Measurements from ENCODE around the gene TENM4. TPM values are rescaled to one million over a fixed set of nuclear protein-coding genes. Genes with fewer than 3 reads are reported as not detected.

The TENM4 gene
- polyA plus RNA-seq, 1 donor from 2014 or later, result 16.8 TPM

DNA sequence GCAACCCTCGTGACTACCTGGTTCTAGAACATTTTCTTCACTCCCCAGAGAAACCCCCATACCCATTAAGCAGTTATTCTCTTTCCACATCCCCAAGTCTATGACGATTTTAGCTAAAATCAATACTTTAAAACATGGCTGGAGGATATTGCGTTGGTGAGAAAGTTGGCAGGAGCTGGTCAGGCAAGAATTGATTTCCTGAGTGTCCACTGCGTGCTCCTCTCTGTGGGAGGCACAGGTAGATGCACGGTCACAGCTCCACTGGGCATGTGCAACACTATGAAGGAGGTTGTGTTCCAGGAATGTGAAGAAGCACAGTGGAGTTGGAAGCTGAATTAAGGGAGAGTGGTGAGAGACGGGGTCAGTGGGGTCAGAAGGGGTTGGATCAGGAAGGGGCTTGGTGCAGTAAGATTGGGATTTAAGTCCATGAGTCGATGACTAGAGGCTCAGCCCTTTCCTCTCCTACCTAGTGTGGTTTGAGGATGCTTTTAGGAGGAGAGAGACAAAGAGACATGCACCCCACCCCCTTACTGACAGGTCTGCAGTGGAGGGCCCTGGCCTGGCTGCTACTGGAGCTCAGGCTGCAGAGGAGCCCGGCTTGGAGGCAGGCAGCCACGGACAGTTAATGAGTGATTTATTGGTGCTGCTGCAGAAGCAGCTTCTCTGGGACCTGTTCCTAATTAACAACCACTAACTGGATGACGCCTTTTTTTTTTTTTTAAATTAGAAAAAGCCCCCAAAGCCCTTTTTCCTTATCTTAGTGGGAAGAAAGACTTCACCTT lies 395.6 kb downstream of the TENM4 start:
- H3K4me3 ChIP-seq (ENCODE audit: low read length), result no peak overlapping the region
- TF ChIP-seq, protein P1, sequence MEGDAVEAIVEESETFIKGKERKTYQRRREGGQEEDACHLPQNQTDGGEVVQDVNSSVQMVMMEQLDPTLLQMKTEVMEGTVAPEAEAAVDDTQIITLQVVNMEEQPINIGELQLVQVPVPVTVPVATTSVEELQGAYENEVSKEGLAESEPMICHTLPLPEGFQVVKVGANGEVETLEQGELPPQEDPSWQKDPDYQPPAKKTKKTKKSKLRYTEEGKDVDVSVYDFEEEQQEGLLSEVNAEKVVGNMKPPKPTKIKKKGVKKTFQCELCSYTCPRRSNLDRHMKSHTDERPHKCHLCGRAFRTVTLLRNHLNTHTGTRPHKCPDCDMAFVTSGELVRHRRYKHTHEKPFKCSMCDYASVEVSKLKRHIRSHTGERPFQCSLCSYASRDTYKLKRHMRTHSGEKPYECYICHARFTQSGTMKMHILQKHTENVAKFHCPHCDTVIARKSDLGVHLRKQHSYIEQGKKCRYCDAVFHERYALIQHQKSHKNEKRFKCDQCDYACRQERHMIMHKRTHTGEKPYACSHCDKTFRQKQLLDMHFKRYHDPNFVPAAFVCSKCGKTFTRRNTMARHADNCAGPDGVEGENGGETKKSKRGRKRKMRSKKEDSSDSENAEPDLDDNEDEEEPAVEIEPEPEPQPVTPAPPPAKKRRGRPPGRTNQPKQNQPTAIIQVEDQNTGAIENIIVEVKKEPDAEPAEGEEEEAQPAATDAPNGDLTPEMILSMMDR (IDR thresholded peaks at IDR 0.05; ENCODE audit: poor library complexity, severe bottlenecking), result no peak
- TF ChIP-seq EP300 (conservative IDR thresholded peaks at IDR 0.05; ENCODE audit: poor library complexity, severe bottlenecking) (no peak), POLR2AphosphoS5 (IDR thresholded peaks at IDR 0.05) (no peak), RAD21 (conservative IDR thresholded peaks at IDR 0.05) (no peak), MXI1 (conservative IDR thresholded peaks at IDR 0.05; ENCODE audit: poor library complexity, severe bottlenecking) (no peak), SMC3 (conservative IDR thresholded peaks at IDR 0.05; ENCODE audit: poor library complexity) (no peak), EZH2 (IDR thresholded peaks at IDR 0.05; ENCODE audit: borderline replicate concordance, insufficient read depth, low read length, poor library complexity, severe bottlenecking) (no peak)
- TF ChIP-seq, protein P2, sequence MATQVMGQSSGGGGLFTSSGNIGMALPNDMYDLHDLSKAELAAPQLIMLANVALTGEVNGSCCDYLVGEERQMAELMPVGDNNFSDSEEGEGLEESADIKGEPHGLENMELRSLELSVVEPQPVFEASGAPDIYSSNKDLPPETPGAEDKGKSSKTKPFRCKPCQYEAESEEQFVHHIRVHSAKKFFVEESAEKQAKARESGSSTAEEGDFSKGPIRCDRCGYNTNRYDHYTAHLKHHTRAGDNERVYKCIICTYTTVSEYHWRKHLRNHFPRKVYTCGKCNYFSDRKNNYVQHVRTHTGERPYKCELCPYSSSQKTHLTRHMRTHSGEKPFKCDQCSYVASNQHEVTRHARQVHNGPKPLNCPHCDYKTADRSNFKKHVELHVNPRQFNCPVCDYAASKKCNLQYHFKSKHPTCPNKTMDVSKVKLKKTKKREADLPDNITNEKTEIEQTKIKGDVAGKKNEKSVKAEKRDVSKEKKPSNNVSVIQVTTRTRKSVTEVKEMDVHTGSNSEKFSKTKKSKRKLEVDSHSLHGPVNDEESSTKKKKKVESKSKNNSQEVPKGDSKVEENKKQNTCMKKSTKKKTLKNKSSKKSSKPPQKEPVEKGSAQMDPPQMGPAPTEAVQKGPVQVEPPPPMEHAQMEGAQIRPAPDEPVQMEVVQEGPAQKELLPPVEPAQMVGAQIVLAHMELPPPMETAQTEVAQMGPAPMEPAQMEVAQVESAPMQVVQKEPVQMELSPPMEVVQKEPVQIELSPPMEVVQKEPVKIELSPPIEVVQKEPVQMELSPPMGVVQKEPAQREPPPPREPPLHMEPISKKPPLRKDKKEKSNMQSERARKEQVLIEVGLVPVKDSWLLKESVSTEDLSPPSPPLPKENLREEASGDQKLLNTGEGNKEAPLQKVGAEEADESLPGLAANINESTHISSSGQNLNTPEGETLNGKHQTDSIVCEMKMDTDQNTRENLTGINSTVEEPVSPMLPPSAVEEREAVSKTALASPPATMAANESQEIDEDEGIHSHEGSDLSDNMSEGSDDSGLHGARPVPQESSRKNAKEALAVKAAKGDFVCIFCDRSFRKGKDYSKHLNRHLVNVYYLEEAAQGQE (IDR thresholded peaks at IDR 0.05; ENCODE audit: borderline replicate concordance), result no peak
- H3K27me3 ChIP-seq (ENCODE audit: insufficient read depth, low read depth, low read length), result no peaks in the 10 kb centered on the region
- H3K9ac ChIP-seq (ENCODE audit: low read length), result no peak overlapping the region
- H3K79me2 ChIP-seq (replicated peaks; ENCODE audit: insufficient read depth, low read length), result no peaks in the 10 kb centered on the region
- H3K27ac ChIP-seq (ENCODE audit: low read length), result no peak overlapping the region
- H3K36me3 ChIP-seq (ENCODE audit: insufficient read depth, low read length), result no peaks in the 10 kb centered on the region
- no peaks in the 10 kb centered on the region for H4K20me1 ChIP-seq (ENCODE audit: insufficient read depth)
- H2AFZ ChIP-seq (ENCODE audit: low read depth, low read length), result no peak overlapping the region
- H3K9me2 ChIP-seq (ENCODE audit: insufficient read depth, low read length), result no peaks in the 10 kb centered on the region
- no peaks in the 10 kb centered on the region for H3F3A ChIP-seq (ENCODE audit: insufficient read depth, low read length, poor library complexity, severe bottlenecking)
- no peaks in the 10 kb centered on the region for H3K9me3 ChIP-seq (ENCODE audit: low read length)
- H3K4me2 ChIP-seq (ENCODE audit: low read length), result no peak overlapping the region

DNA sequence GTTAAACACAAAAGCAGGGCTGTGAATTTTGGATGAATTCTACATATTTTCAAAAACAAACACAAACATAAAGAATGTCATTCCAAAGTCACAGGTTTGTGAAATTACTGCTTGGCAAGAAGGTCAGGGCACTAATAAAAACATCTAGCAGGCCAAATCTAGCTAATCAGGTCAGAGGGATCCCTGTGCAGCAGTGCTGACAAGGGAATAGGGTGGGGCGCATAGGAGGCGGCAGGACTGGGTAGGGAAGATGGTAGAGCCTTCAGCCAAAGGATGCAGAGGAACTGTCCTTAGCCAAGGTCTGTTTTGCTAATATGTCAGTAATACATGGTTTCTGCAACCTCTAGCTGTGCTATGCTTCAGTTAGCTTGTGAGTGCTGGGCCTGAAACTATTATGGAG lies 396.6 kb downstream of the TENM4 start:
- H3K79me2 ChIP-seq (replicated peaks; ENCODE audit: insufficient read depth, low read length), result no peaks in the 10 kb centered on the region
- H3K4me2 ChIP-seq (ENCODE audit: low read length), result no peak overlapping the region
- no peaks in the 10 kb centered on the region for H4K20me1 ChIP-seq (ENCODE audit: insufficient read depth)
- H3K4me3 ChIP-seq (ENCODE audit: low read length), result no peak overlapping the region
- no peaks in the 10 kb centered on the region for H3K9me3 ChIP-seq (ENCODE audit: low read length)
- H3K9ac ChIP-seq (ENCODE audit: low read length), result no peak overlapping the region
- H3K27me3 ChIP-seq (ENCODE audit: insufficient read depth, low read depth, low read length), result no peaks in the 10 kb centered on the region
- H3K27ac ChIP-seq (ENCODE audit: low read length), result no peak overlapping the region
- no peaks in the 10 kb centered on the region for H3F3A ChIP-seq (ENCODE audit: insufficient read depth, low read length, poor library complexity, severe bottlenecking)
- no peak for TF ChIP-seq EP300 (conservative IDR thresholded peaks at IDR 0.05; ENCODE audit: poor library complexity, severe bottlenecking)
- TF ChIP-seq POLR2AphosphoS5 (IDR thresholded peaks at IDR 0.05), result peak; percentile 14
- no peak for TF ChIP-seq RAD21 (conservative IDR thresholded peaks at IDR 0.05)
- no peak for TF ChIP-seq SMC3 (conservative IDR thresholded peaks at IDR 0.05; ENCODE audit: poor library complexity)
- no peak for TF ChIP-seq MXI1 (conservative IDR thresholded peaks at IDR 0.05; ENCODE audit: poor library complexity, severe bottlenecking)
- TF ChIP-seq, protein P1 (IDR thresholded peaks at IDR 0.05; ENCODE audit: poor library complexity, severe bottlenecking), result no peak
- H3K9me2 ChIP-seq (ENCODE audit: insufficient read depth, low read length), result no peaks in the 10 kb centered on the region
- no peaks in the 10 kb centered on the region for H3K36me3 ChIP-seq (ENCODE audit: insufficient read depth, low read length)
- H2AFZ ChIP-seq (ENCODE audit: low read depth, low read length), result no peak overlapping the region
